Type B pancreatic cell (in vitro differentiated cells): ENCODE measurements around the gene BTAF1. TPM values are rescaled to one million over a fixed set of nuclear protein-coding genes. Genes with fewer than 3 reads are reported as not detected.

ENCODE experiments used
- DNase-seq: peaks from one replicate; pipeline ENCODE4 v3.0.0; 2021; ENCODE audit warnings: mixed read lengths; ENCODE audit not compliant: unreplicated experiment; ENCODE audit errors: extremely low spot score
- H3K27ac Mint-ChIP-seq: 2 replicates; pipeline ENCODE4 v1.8.0; 2021; ENCODE audit warnings: mild to moderate bottlenecking, mixed read lengths
- H3K27me3 Mint-ChIP-seq: 2 replicates; pipeline ENCODE4 v1.8.0; 2021; ENCODE audit warnings: mixed read lengths
- H3K36me3 Mint-ChIP-seq: 2 replicates; pipeline ENCODE4 v1.8.0; 2021; ENCODE audit warnings: mixed read lengths
- H3K4me1 Mint-ChIP-seq: one replicate; pipeline ENCODE4 v1.8.0; 2021; ENCODE audit warnings: mixed read lengths; ENCODE audit not compliant: unreplicated experiment
- H3K4me3 Mint-ChIP-seq: 2 replicates; pipeline ENCODE4 v1.8.0; 2021; ENCODE audit warnings: mild to moderate bottlenecking, mixed read lengths
- H3K9me3 Mint-ChIP-seq: 2 replicates; pipeline ENCODE4 v1.8.0; 2021; ENCODE audit warnings: mixed read lengths
- CTCF ChIP-seq: fragments of 200-600 bp; sonication (generic); conservative IDR thresholded peaks from 2 replicates; pipeline ENCODE4 v1.5.0; 2021; ENCODE audit warnings: antibody characterized with exemption, mild to moderate bottlenecking
- total RNA-seq: library from RNA; stranded (reverse); gene quantifications from 2 replicates; pipeline ENCODE4 v1.2.1, GENCODE V29; 2021; ENCODE audit warnings: low replicate concordance

BTAF1 gene
- total RNA-seq, 1 donor from 2014 or later, result 34.7 TPM

- Mint-ChIP-seq H3K27me3 (no peaks in the 10 kb centered on the region), H3K4me1 (no peaks in the 10 kb centered on the region), H3K27ac (no peak overlapping the region), H3K9me3 (no peaks in the 10 kb centered on the region), H3K36me3 (peaks cover 29% of the 10 kb centered on the region), H3K4me3 (no peak overlapping the region)
- no peak for DNase-seq
- TF ChIP-seq CTCF, result no peak
These were observed 51.4 kb downstream of the BTAF1 start for GRCh38 chr10:91974960-91975359.

- H3K27me3 Mint-ChIP-seq, result no peaks in the 10 kb centered on the region
- H3K27ac Mint-ChIP-seq, result no peak overlapping the region
- H3K36me3 Mint-ChIP-seq, result peaks cover 24% of the 10 kb centered on the region
- no peak for DNase-seq
- no peaks in the 10 kb centered on the region for H3K4me1 Mint-ChIP-seq
- TF ChIP-seq CTCF, result no peak
- H3K9me3 Mint-ChIP-seq, result no peaks in the 10 kb centered on the region
- no peak overlapping the region for H3K4me3 Mint-ChIP-seq
These were observed 51.9 kb downstream of the BTAF1 start for GRCh38 chr10:91975438-91975837.

- no peaks in the 10 kb centered on the region for H3K9me3 Mint-ChIP-seq
- no peak overlapping the region for H3K27ac Mint-ChIP-seq
- H3K36me3 Mint-ChIP-seq, result peaks cover 24% of the 10 kb centered on the region
- no peak overlapping the region for H3K4me3 Mint-ChIP-seq
- DNase-seq, result no peak
- no peaks in the 10 kb centered on the region for H3K4me1 Mint-ChIP-seq
- no peaks in the 10 kb centered on the region for H3K27me3 Mint-ChIP-seq
- TF ChIP-seq CTCF, result no peak
These were observed 52.9 kb downstream of the BTAF1 start for GRCh38 chr10:91976317-91977051.

- DNase-seq, result no peak
- Mint-ChIP-seq H3K36me3 (peaks cover 20% of the 10 kb centered on the region), H3K4me3 (no peak overlapping the region), H3K27me3 (no peaks in the 10 kb centered on the region), H3K4me1 (no peaks in the 10 kb centered on the region), H3K27ac (no peak overlapping the region), H3K9me3 (no peaks in the 10 kb centered on the region)
- TF ChIP-seq CTCF, result no peak
These were observed 53.9 kb downstream of the BTAF1 start for GRCh38 chr10:91977491-91977890.

- H3K27ac Mint-ChIP-seq, result no peak overlapping the region
- H3K9me3 Mint-ChIP-seq, result no peaks in the 10 kb centered on the region
- H3K4me1 Mint-ChIP-seq, result no peaks in the 10 kb centered on the region
- H3K4me3 Mint-ChIP-seq, result no peak overlapping the region
- DNase-seq, result no peak
- no peaks in the 10 kb centered on the region for H3K27me3 Mint-ChIP-seq
- peaks cover 25% of the 10 kb centered on the region for H3K36me3 Mint-ChIP-seq
- TF ChIP-seq CTCF, result no peak
These were observed 55.0 kb downstream of the BTAF1 start for GRCh38 chr10:91978585-91978984.
